K562 (cell line): Measurements from ENCODE around the gene LARP4B. TPM values are rescaled to one million over a fixed set of nuclear protein-coding genes. Genes with fewer than 3 reads are reported as not detected.

ENCODE experiments used
- BRF1 ChIP-seq: IDR thresholded peaks from 3 replicates; pipeline ENCODE4 v1.6.1; 2011; ENCODE audit warnings: borderline replicate concordance, mild to moderate bottlenecking; ENCODE audit not compliant: insufficient read length; ENCODE audit errors: extremely low read depth
- ELF4 ChIP-seq: fragments of 450-650 bp; formaldehyde crosslinking; IDR thresholded peaks from 2 replicates; pipeline ENCODE4 v1.4.0; 2022; ENCODE audit warnings: missing genetic modification characterization
- EP400 ChIP-seq: fragments of 450-650 bp; IDR thresholded peaks from 2 replicates; pipeline ENCODE4 v1.6.1; 2017; ENCODE audit warnings: antibody characterized with exemption, mild to moderate bottlenecking, moderate library complexity
- FIP1L1 ChIP-seq: fragments of 200-400 bp; formaldehyde crosslinking; IDR thresholded peaks from 2 replicates; pipeline ENCODE4 v1.6.1; 2018; ENCODE audit warnings: mild to moderate bottlenecking, low read depth, low read length; ENCODE audit not compliant: poor library complexity, severe bottlenecking
- FOSL1 ChIP-seq: fragments of 200-800 bp; sonication (Bioruptor generic); conservative IDR thresholded peaks from 2 replicates; pipeline ENCODE4 v1.6.1; 2016; ENCODE audit warnings: missing genetic modification characterization, missing compliant biosample characterization
- FOXP1 ChIP-seq: sonication (generic); formaldehyde crosslinking; IDR thresholded peaks from 2 replicates; pipeline ENCODE4 v1.8.0; 2022; ENCODE audit warnings: mild to moderate bottlenecking, missing genetic modification reagents
- FUS ChIP-seq: fragments of 200-400 bp; formaldehyde crosslinking; optimal IDR thresholded peaks from 2 replicates; pipeline ENCODE3; 2017; ENCODE audit warnings: low read depth, low read length
- HMBOX1 ChIP-seq: sonication (generic); IDR thresholded peaks from 2 replicates; pipeline ENCODE4 v1.6.1; 2016
- HMG20B ChIP-seq: fragments of 250-450 bp; sonication (Bioruptor Pico); IDR thresholded peaks from 2 replicates; pipeline ENCODE4 v1.5.0; 2021; ENCODE audit warnings: mild to moderate bottlenecking
- HMGN3 ChIP-seq: IDR thresholded peaks from 2 replicates; pipeline ENCODE4 v1.6.1; 2011; ENCODE audit warnings: borderline replicate concordance, low read depth, mild to moderate bottlenecking, mixed read lengths, low read length; ENCODE audit not compliant: insufficient read length; ENCODE audit errors: extremely low read depth
- NFXL1 ChIP-seq: fragments of 450-650 bp; formaldehyde crosslinking; IDR thresholded peaks from 2 replicates; pipeline ENCODE4 v1.4.0; 2021; ENCODE audit warnings: mild to moderate bottlenecking
- NONO ChIP-seq, 2 experiments: fragments of 200-400 bp in 1 of 2; fragments of 450-650 bp in 1 of 2; formaldehyde crosslinking in 1 of 2; IDR thresholded peaks; 2 replicates each; pipeline ENCODE4 v1.6.1; 2017; ENCODE audit warnings: low read depth in 2 of 2, mild to moderate bottlenecking in 2 of 2, moderate library complexity in 2 of 2, low read length in 1 of 2
- PML ChIP-seq: IDR thresholded peaks from 2 replicates; pipeline ENCODE4 v1.6.1; 2012; ENCODE audit warnings: low read length, inconsistent platforms
- PREB ChIP-seq: sonication (generic); formaldehyde crosslinking; IDR thresholded peaks from 2 replicates; pipeline ENCODE4 v1.8.1; 2023; ENCODE audit warnings: mild to moderate bottlenecking, missing genetic modification reagents
- SIN3A ChIP-seq, 2 experiments: fragments of 150-350 bp in 1 of 2; IDR thresholded peaks; 2 replicates each; pipeline ENCODE4 v1.6.1; 2011 to 2016; ENCODE audit warnings: borderline replicate concordance in 2 of 2, low read depth in 2 of 2, low read length in 2 of 2, mild to moderate bottlenecking in 2 of 2, moderate library complexity in 2 of 2; ENCODE audit not compliant: control insufficient read depth in 1 of 2
- SMAD1 ChIP-seq: fragments of 150-350 bp; IDR thresholded peaks from 2 replicates; pipeline ENCODE4 v1.6.1; 2014; ENCODE audit warnings: low read length, low read depth; ENCODE audit not compliant: partially characterized antibody
- SNAPC5 ChIP-seq: fragments of 250-450 bp; sonication (Bioruptor Pico); IDR thresholded peaks from 2 replicates; pipeline ENCODE4 v1.8.0; 2021; ENCODE audit warnings: moderate library complexity, mild to moderate bottlenecking, inconsistent platforms
- TFAM ChIP-seq: fragments of 250-450 bp; sonication (Bioruptor Pico); conservative IDR thresholded peaks from 2 replicates; pipeline ENCODE4 v1.5.0; 2021; ENCODE audit warnings: mild to moderate bottlenecking, moderate library complexity
- VEZF1 ChIP-seq: fragments of 200-800 bp; sonication (Bioruptor generic); IDR thresholded peaks from 2 replicates; pipeline ENCODE4 v1.6.1; 2017; ENCODE audit warnings: missing genetic modification characterization, missing compliant biosample characterization
- ZFX ChIP-seq: sonication (generic); formaldehyde crosslinking; IDR thresholded peaks from 2 replicates; pipeline ENCODE4 v1.8.0; 2022; ENCODE audit warnings: mild to moderate bottlenecking, missing genetic modification reagents, moderate library complexity
- ZNF140 ChIP-seq: fragments of 250-450 bp; sonication (Bioruptor Pico); IDR thresholded peaks from 2 replicates; pipeline ENCODE4 v1.8.0; 2021; ENCODE audit warnings: moderate library complexity, mild to moderate bottlenecking, inconsistent platforms
- polyA plus RNA-seq, 8 experiments: library from polyadenylated mRNA; depleted of rRNA in 4 of 8; stranded (reverse) in 5 of 8; unstranded in 3 of 8; fragments of >200 nt; fragmentation: Nextera tagmentation in 2 of 8; fragmentation: Illumina TruSeq in 1 of 8; extraction: Ambion mirVana in 2 of 8; extraction: Trizol in 1 of 8; gene quantifications; 2 replicates each; pipeline versions ENCODE4 v1.2.1 to v1.2.3, GENCODE V29; 2011 to 2014; ENCODE audit warnings: inconsistent platforms in 1 of 8, missing spikeins in 1 of 8
- total RNA-seq, 7 experiments: library from RNA; depleted of rRNA in 6 of 7; stranded (reverse); fragments of >200 nt in 6 of 7; fragmentation: Illumina TruSeq in 2 of 7; extraction: Trizol in 2 of 7; gene quantifications; 2 replicates each; pipeline versions ENCODE4 v1.2.1 to v1.2.3, GENCODE V29; 2011 to 2021; ENCODE audit warnings: low replicate concordance in 1 of 7

LARP4B gene
- total and polyA plus RNA-seq, 9 of the 15 experiments (the other 6 are each of a cell fraction or from before 2014, with no cell fraction given), result 11.8 to 130 (median 42.6) TPM

- TF ChIP-seq VEZF1 (CRISPR knock-in tag) (peak; percentile 98), FUS (no peak), SIN3A (IDR thresholded peaks at IDR 0.05; ENCODE audit: borderline replicate concordance in 2 of 2, control insufficient read depth in 1 of 2, low read depth in 2 of 2, low read length in 2 of 2) (peak in 1 of 2 experiments; percentile 70; a peak in 1 of 4 replicates), ELF4 (CRISPR knock-in tag) (no peak), PREB (CRISPR knock-in tag) (no peak), FOXP1 (CRISPR knock-in tag) (no peak), HMGN3 (no peak), HMBOX1 (no peak), TFAM (CRISPR knock-in tag) (no peak), SNAPC5 (CRISPR knock-in tag) (no peak), FOSL1 (tag) (no peak), FIP1L1 (peak; percentile 38), HMG20B (CRISPR knock-in tag) (no peak), ZFX (CRISPR knock-in tag) (peak; percentile 93), SMAD1 (no peak), BRF1 (no peak), NFXL1 (CRISPR knock-in tag) (no peak), EP400 (peak; percentile 67; the same call in 1 of the 2 replicates), PML (no peak), NONO (IDR thresholded peaks at IDR 0.05; ENCODE audit: low read depth in 2 of 2, low read length in 1 of 2) (peak in 1 of 2 experiments; percentile 27; a peak in 1 of 4 replicates), ZNF140 (no peak)
These were observed at the start of gene LARP4B (continued) for GRCh38 chr10:931326-932318.
